ENCODE results near the gene OSBPL10. TPM values are rescaled to one million over a fixed set of nuclear protein-coding genes. Genes with fewer than 3 reads are reported as not detected.

OSBPL10 gene
- total RNA-seq, 4 donors from 2014 or later: 30.0 to 49.7 (median 43.7) TPM

- H3K4me3 ChIP-seq: no peak overlapping the region
- no peaks in the 10 kb centered on the region for H3K36me3 ChIP-seq
- peaks cover 4% of the 10 kb centered on the region in 2 donors for H3K4me1 ChIP-seq
- no peak overlapping the region for H3K27ac ChIP-seq
- TF ChIP-seq POLR2A (IDR thresholded peaks at IDR 0.05): no peak
- TF ChIP-seq, protein P1, sequence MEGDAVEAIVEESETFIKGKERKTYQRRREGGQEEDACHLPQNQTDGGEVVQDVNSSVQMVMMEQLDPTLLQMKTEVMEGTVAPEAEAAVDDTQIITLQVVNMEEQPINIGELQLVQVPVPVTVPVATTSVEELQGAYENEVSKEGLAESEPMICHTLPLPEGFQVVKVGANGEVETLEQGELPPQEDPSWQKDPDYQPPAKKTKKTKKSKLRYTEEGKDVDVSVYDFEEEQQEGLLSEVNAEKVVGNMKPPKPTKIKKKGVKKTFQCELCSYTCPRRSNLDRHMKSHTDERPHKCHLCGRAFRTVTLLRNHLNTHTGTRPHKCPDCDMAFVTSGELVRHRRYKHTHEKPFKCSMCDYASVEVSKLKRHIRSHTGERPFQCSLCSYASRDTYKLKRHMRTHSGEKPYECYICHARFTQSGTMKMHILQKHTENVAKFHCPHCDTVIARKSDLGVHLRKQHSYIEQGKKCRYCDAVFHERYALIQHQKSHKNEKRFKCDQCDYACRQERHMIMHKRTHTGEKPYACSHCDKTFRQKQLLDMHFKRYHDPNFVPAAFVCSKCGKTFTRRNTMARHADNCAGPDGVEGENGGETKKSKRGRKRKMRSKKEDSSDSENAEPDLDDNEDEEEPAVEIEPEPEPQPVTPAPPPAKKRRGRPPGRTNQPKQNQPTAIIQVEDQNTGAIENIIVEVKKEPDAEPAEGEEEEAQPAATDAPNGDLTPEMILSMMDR (IDR thresholded peaks at IDR 0.05): no peak
- intact Hi-C loops (cut with DNase I; ENCODE audit: low total_unique reads): no loop called here
- no peaks in the 10 kb centered on the region for H3K27me3 ChIP-seq
- H3K9me3 ChIP-seq: no peaks in the 10 kb centered on the region
- DNase-seq: no peak
These were observed 7.2 kb downstream of the OSBPL10 start for GRCh38 chr3:31973837-31974236.

DNA sequence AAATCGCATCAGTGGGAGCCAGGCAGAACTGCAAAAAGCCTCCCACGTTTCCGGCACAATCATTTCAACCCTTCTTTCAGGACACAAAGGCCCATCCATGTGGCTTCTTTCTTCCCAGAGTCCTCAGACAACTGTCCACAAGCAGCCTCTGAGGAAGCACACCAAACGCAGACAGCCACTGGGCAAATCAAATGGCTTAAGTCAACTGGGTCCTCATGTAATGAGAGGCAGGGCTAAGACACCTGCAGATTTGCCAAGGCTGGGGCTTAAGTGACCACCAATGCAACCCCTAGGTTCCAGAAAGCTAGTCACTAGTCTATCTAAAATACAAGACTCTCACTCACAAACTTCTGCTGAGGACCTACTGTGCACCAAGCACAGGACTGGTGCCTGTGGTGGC, 8.0 kb downstream of the OSBPL10 start:
- H3K4me1 ChIP-seq: peaks cover 4 to 11% of the 10 kb centered on the region in 2 donors
- no peak overlapping the region for H3K4me3 ChIP-seq
- peak overlapping the region in 1 of 2 donors; percentile 31 for H3K27ac ChIP-seq
- no peaks in the 10 kb centered on the region for H3K9me3 ChIP-seq
- intact Hi-C loops (cut with DNase I; ENCODE audit: low total_unique reads): no loop called here
- no peak for DNase-seq
- H3K27me3 ChIP-seq: no peaks in the 10 kb centered on the region
- no peak for TF ChIP-seq POLR2A (IDR thresholded peaks at IDR 0.05)
- TF ChIP-seq, protein P1 (IDR thresholded peaks at IDR 0.05): no peak
- no peaks in the 10 kb centered on the region for H3K36me3 ChIP-seq

DNA sequence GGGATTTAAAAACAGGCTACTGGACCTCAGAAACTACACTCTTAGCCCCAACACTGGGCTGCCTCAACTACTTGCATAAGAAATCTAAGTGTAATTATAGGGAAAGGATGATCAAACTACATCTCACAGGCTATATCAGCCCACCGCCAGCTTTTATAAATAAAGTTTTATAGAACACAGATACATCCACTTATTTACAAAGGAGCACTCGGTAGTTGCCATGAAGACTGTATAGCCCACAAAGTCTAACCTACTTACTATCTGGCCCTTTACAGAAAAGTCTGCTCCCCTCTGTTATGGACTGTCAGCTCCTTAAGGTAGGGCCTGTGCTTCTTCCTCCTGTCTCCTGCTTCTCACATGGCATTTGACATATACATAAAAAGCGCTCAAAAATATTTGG, 9.5 kb downstream of the OSBPL10 start:
- intact Hi-C loops (cut with DNase I; ENCODE audit: low total_unique reads): no loop called here
- H3K4me1 ChIP-seq: peaks cover 9 to 19% of the 10 kb centered on the region in 2 donors
- H3K36me3 ChIP-seq: no peaks in the 10 kb centered on the region
- no peak overlapping the region for H3K27ac ChIP-seq
- TF ChIP-seq, protein P1 (IDR thresholded peaks at IDR 0.05): no peak
- TF ChIP-seq POLR2A (IDR thresholded peaks at IDR 0.05): no peak
- no peak for DNase-seq
- H3K4me3 ChIP-seq: no peak overlapping the region
- H3K9me3 ChIP-seq: no peaks in the 10 kb centered on the region
- no peaks in the 10 kb centered on the region for H3K27me3 ChIP-seq

DNA sequence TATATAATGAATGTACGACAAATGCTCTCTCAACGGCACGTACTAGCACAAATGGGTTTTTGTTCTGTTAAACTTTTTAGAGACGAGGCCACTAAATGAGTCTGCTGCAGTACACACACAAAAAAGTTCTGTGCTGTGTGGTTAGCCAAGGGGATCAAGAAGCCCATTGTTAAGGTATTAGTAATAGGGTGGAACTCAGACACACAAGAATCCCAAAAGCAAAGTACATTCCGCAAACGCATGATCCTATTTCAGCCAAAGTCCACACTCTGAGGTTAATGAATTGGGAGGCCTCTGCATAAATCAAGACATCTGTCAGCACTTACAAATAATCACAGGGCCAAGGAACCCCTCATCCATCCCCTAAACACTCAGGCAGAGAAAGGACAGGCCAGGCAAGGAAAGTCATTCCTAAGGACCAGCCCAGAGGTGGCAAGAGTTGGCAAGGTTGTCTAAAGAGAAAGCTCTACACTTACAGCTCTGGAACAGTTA, 12.1 kb downstream of the OSBPL10 start:
- H3K27me3 ChIP-seq: no peaks in the 10 kb centered on the region
- intact Hi-C loops (cut with DNase I; ENCODE audit: low total_unique reads): no loop called here
- peak overlapping the region; percentile 61 to 81 for H3K27ac ChIP-seq
- TF ChIP-seq, protein P1 (IDR thresholded peaks at IDR 0.05): no peak
- TF ChIP-seq POLR2A (IDR thresholded peaks at IDR 0.05): no peak
- DNase-seq: no peak
- H3K9me3 ChIP-seq: no peaks in the 10 kb centered on the region
- H3K36me3 ChIP-seq: no peaks in the 10 kb centered on the region
- H3K4me1 ChIP-seq: peaks cover 9 to 19% of the 10 kb centered on the region in 2 donors
- no peak overlapping the region for H3K4me3 ChIP-seq

GRCh38 chr3:31968369-31968926, 12.6 kb downstream of the OSBPL10 start:
- peak overlapping the region; percentile 61 to 81 for H3K27ac ChIP-seq
- peaks cover 9 to 19% of the 10 kb centered on the region in 2 donors for H3K4me1 ChIP-seq
- intact Hi-C loops (cut with DNase I; ENCODE audit: low total_unique reads): no loop called here
- no peak overlapping the region for H3K4me3 ChIP-seq
- TF ChIP-seq, protein P1 (IDR thresholded peaks at IDR 0.05): no peak
- TF ChIP-seq POLR2A (IDR thresholded peaks at IDR 0.05): no peak
- H3K27me3 ChIP-seq: no peaks in the 10 kb centered on the region
- no peaks in the 10 kb centered on the region for H3K36me3 ChIP-seq
- DNase-seq: no peak
- H3K9me3 ChIP-seq: no peaks in the 10 kb centered on the region
